ENCODE data around the gene PRKCG. TPM values are rescaled to one million over a fixed set of nuclear protein-coding genes. Genes with fewer than 3 reads are reported as not detected.
A peak's percentile ranks its signal among the peaks of the same experiment; 100 is the strongest.
"Not testable (repeated sequence)": the region's sequence is repeated elsewhere in the genome, so short reads cannot be mapped to it uniquely, and the experiment has no call there.

Gene PRKCG
- total and polyA plus RNA-seq, 2 experiments from 2014 or later: not detected

- 2 to 4% methylated on average over 15 to 30 of the region's 37 CpGs for WGBS, 2 experiments (ENCODE audit: low coverage in 1 of 2, low lambda C conversion rate in 2 of 2, missing lambda C conversion rate in 2 of 2)
- H3K4me1 ChIP-seq (ENCODE audit: insufficient read depth): peaks cover 23% of the 10 kb centered on the region
- TF ChIP-seq EZH2phosphoT487 (IDR thresholded peaks at IDR 0.05; ENCODE audit: insufficient read depth, low read depth) (no peak), EZH2 (IDR thresholded peaks at IDR 0.05; ENCODE audit: insufficient read depth, poor library complexity, severe bottlenecking) (no peak)
These were observed 14.5 kb upstream of the PRKCG start, which contains the start of gene MYADM for GRCh38 chr19:53867225-53868090. TSS of gene MYADM (plus strand) at chr19:53867883. CDS start at chr19:53873530, 5,647 bp downstream.

GRCh38 chr19:53868091-53868891, 13.7 kb upstream of the PRKCG start:
- 0 out of 2 replicates have a peak, but pooled peaks cover 2% of the 10 kb centered on the region for H3K36me3 ChIP-seq (ENCODE audit: low read depth)
- 1 to 2% methylated on average over 23 to 34 of the region's 37 CpGs for WGBS, 2 experiments (ENCODE audit: low coverage in 1 of 2, low lambda C conversion rate in 2 of 2, missing lambda C conversion rate in 2 of 2)
- in situ Hi-C loops (cut with MboI): no loop called here
- TF ChIP-seq EZH2 (IDR thresholded peaks at IDR 0.05; ENCODE audit: insufficient read depth, poor library complexity, severe bottlenecking) (no peak), EZH2phosphoT487 (IDR thresholded peaks at IDR 0.05; ENCODE audit: insufficient read depth, low read depth) (no peak)
- H3K27ac ChIP-seq: peak overlapping the region; percentile 94
- H3K27me3 ChIP-seq (replicated peaks; ENCODE audit: insufficient read depth): no peaks in the 10 kb centered on the region
- H3K9me2 ChIP-seq (ENCODE audit: insufficient read depth): no peaks in the 10 kb centered on the region
- no peak overlapping the region for H2AFZ ChIP-seq
- H3K9ac ChIP-seq: peak overlapping the region; percentile 100
- H3K79me2 ChIP-seq (ENCODE audit: insufficient read depth): peaks cover 50% of the 10 kb centered on the region
- DNase-seq: peak; percentile 86
- H3K9me3 ChIP-seq (ENCODE audit: low read depth): no peaks in the 10 kb centered on the region
- H3K4me1 ChIP-seq (ENCODE audit: insufficient read depth): peaks cover 23% of the 10 kb centered on the region
- peak overlapping the region; percentile 89 for H3K4me2 ChIP-seq (ENCODE audit: unreplicated experiment)
- peaks cover 30% of the 10 kb centered on the region for H3F3A ChIP-seq (ENCODE audit: insufficient read depth)
- no peaks in the 10 kb centered on the region for H4K20me1 ChIP-seq (ENCODE audit: insufficient read depth)
- peak overlapping the region; percentile 93 for H3K4me3 ChIP-seq

More at GRCh38 chr19:53867225-53868090, 14.5 kb upstream of the PRKCG start, which contains the start of gene MYADM:
- peak within 1 kb of the TSS; percentile 93 for H3K4me3 ChIP-seq
- peak; percentile 99 for DNase-seq
- no peaks in the 10 kb centered on the region for H3K9me3 ChIP-seq (ENCODE audit: low read depth)
- H3K9me2 ChIP-seq (ENCODE audit: insufficient read depth): no peaks in the 10 kb centered on the region
- no peaks in the 10 kb centered on the region for H3K27me3 ChIP-seq (replicated peaks; ENCODE audit: insufficient read depth)
- H3K27ac ChIP-seq: peak within 1 kb of the TSS; percentile 100
- peak within 1 kb of the TSS; percentile 100 for H3K9ac ChIP-seq
- H3K36me3 ChIP-seq (ENCODE audit: low read depth): no peaks in the 10 kb centered on the region
- no peaks in the 10 kb centered on the region for H4K20me1 ChIP-seq (ENCODE audit: insufficient read depth)
- peaks cover 26% of the 10 kb centered on the region for H3F3A ChIP-seq (ENCODE audit: insufficient read depth)
- peak within 1 kb of the TSS; percentile 89 for H3K4me2 ChIP-seq (ENCODE audit: unreplicated experiment)
- peak within 1 kb of the TSS; percentile 51; the same call in 1 of the 2 replicates for H2AFZ ChIP-seq
- H3K79me2 ChIP-seq (ENCODE audit: insufficient read depth): peaks cover 43% of the 10 kb centered on the region
- in situ Hi-C loops (cut with MboI): no loop called here

- peaks cover 33% of the 10 kb centered on the region for H3F3A ChIP-seq (ENCODE audit: insufficient read depth)
- in situ Hi-C loops (cut with MboI): no loop called here
- peak overlapping the region; percentile 94 for H3K27ac ChIP-seq
- DNase-seq: peak; percentile 93
- H3K27me3 ChIP-seq (replicated peaks; ENCODE audit: insufficient read depth): no peaks in the 10 kb centered on the region
- peaks cover 23% of the 10 kb centered on the region for H3K4me1 ChIP-seq (ENCODE audit: insufficient read depth)
- no peaks in the 10 kb centered on the region for H4K20me1 ChIP-seq (ENCODE audit: insufficient read depth)
- H3K4me2 ChIP-seq (ENCODE audit: unreplicated experiment): peak overlapping the region; percentile 89
- peak overlapping the region; percentile 100 for H3K9ac ChIP-seq
- 1% methylated on average over 39 to 59 of the region's 75 CpGs for WGBS, 2 experiments (ENCODE audit: low coverage in 1 of 2, low lambda C conversion rate in 2 of 2, missing lambda C conversion rate in 2 of 2)
- 0 out of 2 replicates have a peak, but pooled peaks cover 10% of the 10 kb centered on the region for H3K36me3 ChIP-seq (ENCODE audit: low read depth)
- H3K79me2 ChIP-seq (ENCODE audit: insufficient read depth): peaks cover 58% of the 10 kb centered on the region
- H3K4me3 ChIP-seq: peak overlapping the region; percentile 93
- H3K9me3 ChIP-seq (ENCODE audit: low read depth): no peaks in the 10 kb centered on the region
- no peaks in the 10 kb centered on the region for H3K9me2 ChIP-seq (ENCODE audit: insufficient read depth)
- TF ChIP-seq EZH2 (IDR thresholded peaks at IDR 0.05; ENCODE audit: insufficient read depth, poor library complexity, severe bottlenecking): no peak
- no peak for TF ChIP-seq EZH2phosphoT487 (IDR thresholded peaks at IDR 0.05; ENCODE audit: insufficient read depth, low read depth)
- no peak overlapping the region for H2AFZ ChIP-seq
These were observed 12.8 kb upstream of the PRKCG start for GRCh38 chr19:53868892-53869804.

GRCh38 chr19:53869805-53870484, 12.1 kb upstream of the PRKCG start:
- H4K20me1 ChIP-seq (ENCODE audit: insufficient read depth); H3K9me3 ChIP-seq (ENCODE audit: low read depth); H3K9me2 ChIP-seq (ENCODE audit: insufficient read depth); H3K27me3 ChIP-seq (replicated peaks; ENCODE audit: insufficient read depth); in situ Hi-C loops (cut with MboI); H2AFZ ChIP-seq; DNase-seq: not testable (repeated sequence)
- Histone ChIP-seq H3K4me3 (peak overlapping the region; percentile 93), H3F3A (ENCODE audit: insufficient read depth) (peaks cover 41% of the 10 kb centered on the region), H3K36me3 (ENCODE audit: low read depth) (peaks cover 14% of the 10 kb centered on the region; the same call in 1 of the 2 replicates), H3K4me2 (ENCODE audit: unreplicated experiment) (peak overlapping the region; percentile 89), H3K27ac (peak overlapping the region; percentile 94), H3K79me2 (ENCODE audit: insufficient read depth) (peaks cover 66% of the 10 kb centered on the region), H3K9ac (peak overlapping the region; percentile 100), H3K4me1 (ENCODE audit: insufficient read depth) (peaks cover 20% of the 10 kb centered on the region)
- 4% methylated on average over 3 to 19 of the region's 24 CpGs for WGBS, 2 experiments (ENCODE audit: low coverage in 1 of 2, low lambda C conversion rate in 2 of 2, missing lambda C conversion rate in 2 of 2)

Data from GM23248 (cell line).